HUDEP-2 (cell line): ENCODE results near the gene PROX2.

Experiments used
- DNase-seq, 76 experiments: peaks; one replicate each; lab custom pipeline; 2025; ENCODE audit not compliant: unreplicated experiment in 76 of 76; lab: John Stamatoyannopoulos, UW

Gene PROX2

GRCh38 chr14:74910556-74910955 lies 34.6 kb upstream of the PROX2 start:
- peak in 1 of 76 experiments; percentile 6 for DNase-seq

- no peak for DNase-seq
Observed at GRCh38 chr14:74909911-74910310, 34.0 kb upstream of the PROX2 start.

GRCh38 chr14:74909501-74909900 lies 33.6 kb upstream of the PROX2 start:
- DNase-seq, result no peak

- DNase-seq, result no peak
Observed at GRCh38 chr14:74908861-74909341, 33.0 kb upstream of the PROX2 start.

GRCh38 chr14:74907744-74908143 lies 31.8 kb upstream of the PROX2 start:
- no peak for DNase-seq

- peak in 3 of 76 experiments; percentile 7 to 29 (median 8) for DNase-seq
Observed at GRCh38 chr14:74906925-74907521, 31.1 kb upstream of the PROX2 start.

GRCh38 chr14:74905595-74906142 lies 29.7 kb upstream of the PROX2 start:
- peak in 64 of 76 experiments; percentile 6 to 76 (median 53) for DNase-seq

GRCh38 chr14:74904635-74905503 lies 28.9 kb upstream of the PROX2 start:
- DNase-seq, result peak in 1 of 76 experiments; percentile 12

- DNase-seq, result no peak
Observed at GRCh38 chr14:74902941-74903705, 27.2 kb upstream of the PROX2 start.

- DNase-seq, result no peak
Observed at GRCh38 chr14:74898694-74899093, 22.7 kb upstream of the PROX2 start.

- DNase-seq, result no peak
Observed at GRCh38 chr14:74898083-74898482, 22.1 kb upstream of the PROX2 start.

GRCh38 chr14:74897642-74898041 lies 21.7 kb upstream of the PROX2 start:
- no peak for DNase-seq

- no peak for DNase-seq
Observed at GRCh38 chr14:74896400-74896799, 20.5 kb upstream of the PROX2 start.

- no peak for DNase-seq
Observed at GRCh38 chr14:74893614-74894091, 17.7 kb upstream of the PROX2 start.

GRCh38 chr14:74892745-74893144 lies 16.8 kb upstream of the PROX2 start:
- DNase-seq, result no peak

GRCh38 chr14:74891870-74892269 lies 15.9 kb upstream of the PROX2 start:
- DNase-seq, result no peak

GRCh38 chr14:74890262-74890661 lies 14.3 kb upstream of the PROX2 start:
- DNase-seq, result no peak

GRCh38 chr14:74888164-74889158 lies 12.5 kb upstream of the PROX2 start:
- DNase-seq, result peak in 63 of 76 experiments; percentile 7 to 75 (median 39)

GRCh38 chr14:74886001-74886400 lies 10.1 kb upstream of the PROX2 start:
- no peak for DNase-seq
